Fibroblast of skin of left quadriceps (primary cell): ENCODE results near the gene HIP1R.
"Not testable (repeated sequence)": the region's sequence is repeated elsewhere in the genome, so short reads cannot be mapped to it uniquely, and the experiment has no call there.

Source experiments
- DNase-seq, 2 experiments: peaks; one replicate each; pipeline ENCODE4 v3.0.0-alpha.2; 2013; ENCODE audit warnings: low read depth in 2 of 2

The HIP1R gene

DNA sequence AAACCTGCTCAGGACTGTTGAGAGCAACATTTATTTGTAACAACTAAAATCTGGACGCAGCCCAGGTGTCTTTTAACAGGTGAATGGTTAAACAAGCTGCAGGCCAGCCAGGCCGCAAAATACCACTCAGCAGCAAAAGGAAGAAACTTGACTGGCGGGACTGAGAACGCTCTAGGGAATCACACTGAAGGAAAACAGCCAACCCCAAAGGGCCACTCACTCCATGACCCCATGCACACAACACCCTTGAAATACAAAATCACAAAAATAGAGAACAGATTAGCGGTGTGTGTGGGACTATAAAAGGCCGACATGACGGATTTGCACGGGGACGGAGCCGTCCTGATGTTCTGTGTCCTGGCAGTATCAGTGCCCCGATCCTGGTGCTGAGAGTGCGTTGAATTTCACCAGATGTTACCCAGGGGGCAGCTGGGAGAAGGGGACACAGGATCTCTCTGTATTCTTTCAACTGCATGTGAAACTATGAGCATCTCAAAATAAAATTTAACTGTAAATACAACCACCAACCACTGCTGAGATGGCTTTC is 37.6 kb downstream of the HIP1R start:
- DNase-seq = no peak

DNA sequence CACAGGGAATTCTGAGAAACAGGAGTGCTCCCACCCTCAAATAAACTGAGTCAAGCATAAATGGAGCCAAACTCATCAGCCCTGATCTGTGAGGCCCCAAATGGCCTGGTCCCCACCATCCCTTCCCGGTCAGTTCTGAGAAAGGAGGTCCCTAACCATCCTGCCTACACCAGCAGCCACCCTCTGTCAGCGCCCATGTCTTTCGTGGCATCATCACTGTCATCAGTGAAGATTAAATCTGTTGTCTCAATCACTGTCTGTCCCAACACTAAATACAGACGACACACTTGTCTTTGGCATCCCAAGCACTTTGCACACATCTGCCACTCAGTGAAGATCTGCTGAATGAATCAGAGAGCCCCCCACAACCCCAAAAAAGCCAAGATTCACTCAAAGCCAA is 38.3 kb downstream of the HIP1R start:
- no peak for DNase-seq

DNA sequence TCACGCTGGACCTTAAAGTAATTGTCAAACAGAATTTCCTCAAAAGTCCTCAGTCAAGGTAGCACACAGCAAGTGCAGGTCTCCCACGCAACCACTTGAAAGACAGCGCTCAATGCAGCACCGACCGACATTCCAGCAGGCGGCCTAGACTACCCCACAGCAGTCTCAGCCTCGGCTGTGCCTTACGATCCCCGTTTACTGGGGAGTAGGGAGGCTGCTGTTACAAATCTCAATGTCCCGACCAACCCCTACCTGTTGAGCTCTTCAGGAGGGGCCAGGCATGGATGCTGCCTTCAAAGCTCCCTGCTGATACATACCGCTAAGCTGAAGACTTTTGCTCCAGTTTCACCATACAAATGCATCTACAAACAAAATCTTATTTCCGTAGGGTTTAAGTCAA is 38.8 kb downstream of the HIP1R start:
- no peak for DNase-seq

DNA sequence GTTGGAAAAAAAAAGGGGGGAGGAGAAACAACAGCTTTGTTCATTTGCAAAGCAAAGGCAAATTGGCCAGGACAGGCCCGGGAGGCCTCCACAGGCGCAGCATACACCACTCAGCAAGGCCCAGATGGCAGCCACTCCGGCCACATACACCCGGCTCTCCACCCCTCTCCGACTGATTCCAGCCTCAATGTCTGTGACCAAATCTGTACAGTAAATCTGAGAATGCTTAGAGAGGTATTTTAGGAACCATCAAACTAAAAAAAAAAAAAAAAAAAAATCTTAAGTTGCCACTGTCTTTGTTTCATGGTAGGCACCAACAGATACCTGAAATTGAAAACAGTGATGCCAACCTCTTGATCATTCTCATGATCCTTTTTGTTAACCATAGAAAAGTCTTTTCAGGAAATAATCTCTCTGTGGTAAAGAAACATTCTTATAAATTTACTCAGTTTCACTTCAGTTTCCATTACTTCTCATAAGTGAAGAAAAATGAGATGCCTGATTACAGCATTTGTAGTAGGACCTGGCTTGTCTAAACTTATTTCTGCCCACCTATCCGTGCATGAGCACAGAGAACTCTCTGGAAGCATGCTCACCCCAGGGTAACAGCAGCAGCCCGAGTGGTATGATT is 40.4 kb downstream of the HIP1R start:
- DNase-seq = no peak

DNA sequence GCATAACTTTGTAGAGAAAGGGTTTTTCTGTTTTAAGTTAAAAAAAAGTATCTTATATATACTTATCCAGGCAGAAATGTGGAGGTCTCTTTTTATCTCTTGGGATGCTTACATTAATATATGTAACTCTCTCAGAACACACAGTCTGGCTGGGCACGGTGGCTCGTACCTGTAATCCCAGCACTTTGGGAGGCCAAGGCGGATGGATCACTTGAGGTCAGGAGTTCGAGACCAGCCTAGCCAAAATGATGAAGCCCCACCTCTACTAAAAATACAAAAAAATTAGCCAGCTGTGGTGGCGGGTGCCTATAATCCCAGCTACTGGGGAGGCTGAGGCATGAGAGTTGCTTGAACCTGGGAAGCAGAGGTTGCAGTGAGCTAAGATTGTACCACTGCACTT is 41.0 kb downstream of the HIP1R start:
- not testable (repeated sequence) for DNase-seq

DNA sequence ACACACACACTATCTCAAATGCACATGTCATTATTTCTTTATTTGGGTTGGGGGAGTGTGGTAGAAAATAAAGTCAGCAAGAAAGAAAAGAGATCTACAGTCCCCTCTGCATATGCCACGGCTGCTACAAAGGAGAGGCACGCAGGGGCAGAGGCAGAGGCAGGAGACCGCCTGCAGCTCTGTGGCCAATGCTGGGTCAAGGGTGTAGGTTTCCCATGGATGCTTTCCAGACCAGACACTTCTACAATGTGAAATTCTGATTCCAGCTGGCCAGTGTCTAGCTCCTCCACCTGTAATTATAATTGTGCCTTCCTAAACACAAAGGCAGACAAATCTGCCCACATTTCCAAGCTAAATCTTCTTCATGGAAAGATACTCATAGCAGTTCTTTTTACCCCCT is 41.5 kb downstream of the HIP1R start:
- DNase-seq = no peak

DNA sequence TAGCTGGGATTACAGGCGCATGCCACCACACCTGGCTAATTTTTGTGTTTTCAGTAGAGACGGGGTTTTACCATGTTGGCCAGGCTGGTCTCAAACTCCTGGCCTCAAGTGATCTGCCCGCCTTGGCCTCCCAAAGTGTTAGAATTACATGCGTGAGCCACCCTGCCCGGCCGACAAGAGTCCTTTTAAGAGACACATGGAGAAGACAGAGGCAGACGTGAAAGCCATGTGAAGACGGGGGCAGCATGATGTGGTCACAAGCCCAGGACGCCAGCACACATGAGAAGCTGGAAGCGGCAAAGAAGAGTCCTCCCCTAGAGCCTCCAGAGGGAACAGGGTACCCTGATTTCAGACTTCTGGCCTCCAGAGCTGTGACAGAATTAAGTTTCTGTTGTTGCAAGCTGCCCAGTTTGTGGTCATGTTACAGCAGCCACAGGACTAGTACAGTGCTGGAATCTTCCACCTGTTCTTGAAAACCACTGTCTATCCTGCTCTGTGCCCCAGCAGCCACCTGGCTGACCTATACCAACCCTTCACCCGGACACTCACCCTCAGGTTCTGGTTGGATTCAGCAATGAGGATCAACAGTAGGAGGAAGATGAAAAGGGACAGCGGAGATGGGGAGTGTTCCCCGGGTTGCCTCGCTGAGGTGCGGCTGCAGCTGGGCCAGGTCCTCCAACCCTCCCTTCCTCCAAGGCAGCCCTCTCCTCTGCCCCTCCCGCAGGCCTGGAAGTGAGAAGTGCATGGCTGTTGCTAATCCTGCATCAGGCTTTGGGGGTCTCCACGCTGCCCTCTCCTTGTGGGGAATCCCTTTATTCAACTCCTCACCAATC is 43.7 kb downstream of the HIP1R start:
- no peak for DNase-seq

- DNase-seq = no peak
These were observed 45.0 kb downstream of the HIP1R start for GRCh38 chr12:122880155-122880667.

DNA sequence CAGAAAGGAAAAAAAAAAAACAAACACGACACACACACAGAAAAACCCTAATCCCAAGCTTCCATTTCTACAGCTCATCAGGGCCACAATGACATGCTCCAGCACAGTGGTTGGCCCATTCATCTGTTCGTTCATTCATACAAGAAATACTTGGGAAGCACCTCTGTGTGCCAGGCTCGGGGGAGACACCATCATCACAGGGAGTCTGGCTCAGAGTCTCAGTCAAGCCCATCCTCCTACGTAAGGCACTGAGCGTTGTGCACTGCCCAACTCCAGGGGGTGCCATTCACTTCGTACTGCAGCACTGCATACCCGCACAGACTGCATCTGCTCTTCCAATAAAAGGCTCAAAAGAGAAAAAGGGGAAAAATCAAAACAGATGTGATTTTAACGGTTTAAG is 45.4 kb downstream of the HIP1R start:
- DNase-seq = no peak

- no peak for DNase-seq
These were observed 47.8 kb downstream of the HIP1R start for GRCh38 chr12:122882908-122883558.

DNA sequence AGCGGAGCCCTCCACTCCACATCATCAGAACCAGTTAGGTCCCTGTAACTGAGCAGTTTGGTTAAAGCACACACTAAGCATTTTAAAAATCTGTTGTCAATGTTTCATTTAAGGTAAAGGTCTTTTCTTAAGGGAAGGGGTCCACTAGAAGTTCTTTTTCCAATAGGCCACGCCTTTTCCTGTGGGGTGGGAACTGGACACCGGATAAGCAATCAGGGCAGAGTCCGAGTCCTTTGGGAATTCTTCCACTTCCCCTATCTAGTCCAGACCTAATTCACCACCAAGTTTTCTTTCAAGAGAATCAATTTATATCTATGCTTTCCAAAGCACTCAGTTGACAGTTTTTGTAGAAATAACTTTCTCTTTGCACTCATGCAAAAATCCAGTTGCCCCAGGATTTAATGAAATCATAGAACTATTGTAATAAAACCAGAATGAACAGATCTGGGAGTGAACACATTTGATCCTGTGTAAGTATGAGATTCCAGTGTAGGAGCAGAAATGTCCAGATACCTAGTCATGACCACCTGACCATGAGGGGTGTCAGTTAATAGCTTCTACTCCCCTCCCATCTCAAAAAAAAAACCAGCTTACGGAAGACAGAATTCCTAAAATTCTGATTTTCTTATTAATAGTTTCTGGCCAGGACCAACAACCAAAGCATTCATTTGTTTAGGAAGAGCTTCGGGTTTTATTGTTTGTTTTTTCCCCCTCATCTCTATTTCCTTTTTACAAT is 49.0 kb downstream of the HIP1R start:
- DNase-seq = no peak

DNA sequence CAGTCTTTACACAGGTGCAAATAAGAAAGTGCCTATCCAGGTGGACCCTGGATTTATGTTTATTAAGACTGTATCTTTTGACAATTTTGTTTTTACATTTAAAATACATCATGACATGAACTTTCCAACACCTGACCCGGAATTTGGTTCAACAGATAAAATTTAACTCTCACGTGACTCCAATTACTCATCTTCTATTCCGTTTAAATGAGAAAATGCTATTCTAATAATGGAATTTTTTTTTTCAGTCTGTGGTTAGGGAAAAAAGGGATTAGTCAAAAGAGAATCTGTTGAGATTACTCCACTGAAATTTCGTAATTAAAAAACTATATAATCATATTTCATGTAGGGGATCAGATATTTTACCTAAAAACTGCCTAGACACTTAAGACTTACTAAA is 49.6 kb downstream of the HIP1R start:
- no peak for DNase-seq

DNA sequence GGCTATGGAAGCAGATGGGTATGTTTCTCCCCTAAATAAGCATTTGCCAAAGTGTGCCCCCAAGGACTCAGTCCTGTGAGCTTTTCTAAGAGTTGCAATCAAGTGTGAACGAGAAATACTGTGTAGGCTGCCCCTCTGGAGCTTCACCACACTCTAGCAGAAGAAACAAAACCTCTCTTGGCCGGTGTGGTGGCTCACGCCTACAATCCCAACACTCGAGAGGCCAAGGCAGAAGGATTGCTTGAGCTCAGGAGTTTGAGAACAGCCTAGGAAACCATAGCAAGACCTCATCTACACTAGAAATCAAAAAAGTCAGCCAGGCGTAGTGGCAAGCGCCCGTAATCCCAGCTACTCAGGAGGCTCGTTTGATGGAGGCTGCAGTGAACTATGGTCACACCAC is 50.9 kb downstream of the HIP1R start:
- DNase-seq = no peak

- DNase-seq = no peak
These were observed 51.9 kb downstream of the HIP1R start for GRCh38 chr12:122886851-122887818.

GRCh38 chr12:122887819-122888212 is 52.6 kb downstream of the HIP1R start:
- no peak for DNase-seq

GRCh38 chr12:122888232-122888752 is 53.0 kb downstream of the HIP1R start:
- no peak for DNase-seq

- DNase-seq = no peak
These were observed 54.7 kb downstream of the HIP1R start for GRCh38 chr12:122889761-122890520.

DNA sequence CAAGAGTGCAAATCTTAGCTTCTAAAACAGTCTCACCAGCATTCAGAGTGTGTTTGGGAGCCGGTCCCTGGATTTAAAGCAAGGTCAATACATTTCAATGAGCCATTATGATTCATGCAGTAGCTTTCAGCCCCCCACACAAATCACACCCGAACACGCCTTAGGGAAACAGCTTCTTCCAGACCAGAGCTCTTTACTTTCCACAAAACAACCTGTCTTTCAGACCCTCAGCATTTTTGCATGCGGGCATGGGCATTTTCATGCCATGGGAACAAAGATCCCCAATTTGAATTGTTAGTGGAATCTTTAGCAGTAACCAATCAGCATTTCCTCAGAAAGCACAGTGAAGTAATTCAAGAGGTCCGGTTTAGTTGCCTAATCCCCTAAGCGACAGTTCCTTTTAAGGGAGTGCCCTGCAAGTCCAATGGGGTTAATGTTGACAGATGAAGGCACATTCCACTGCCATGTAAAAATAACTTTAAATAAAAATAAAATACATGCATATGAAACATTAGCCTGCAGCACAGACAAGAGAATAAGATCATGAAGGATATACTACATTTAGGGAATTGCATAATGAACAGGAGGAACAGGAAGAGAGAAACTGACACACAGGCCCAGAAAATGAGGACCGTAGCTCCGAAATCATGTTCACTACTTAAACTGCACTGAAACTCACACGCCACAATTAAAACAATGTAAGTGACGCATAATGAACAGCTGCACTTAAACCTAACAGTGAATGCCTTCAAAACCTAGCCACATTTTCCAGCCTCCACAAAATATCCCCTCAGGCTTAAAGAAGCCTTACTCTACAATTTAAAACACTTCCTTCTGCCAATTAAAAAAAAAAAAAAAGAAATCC is 56.6 kb downstream of the HIP1R start:
- no peak for DNase-seq

GRCh38 chr12:122892724-122893123 is 57.5 kb downstream of the HIP1R start:
- not testable (repeated sequence) for DNase-seq
